C1 segment of cervical spinal cord (tissue), 14 donors: ENCODE measurements around the gene OR2V2.

Experiments
- DNase-seq, 14 donors: peaks; one replicate each; lab custom pipeline; 2025; lab: John Stamatoyannopoulos, UW

The OR2V2 gene

DNA sequence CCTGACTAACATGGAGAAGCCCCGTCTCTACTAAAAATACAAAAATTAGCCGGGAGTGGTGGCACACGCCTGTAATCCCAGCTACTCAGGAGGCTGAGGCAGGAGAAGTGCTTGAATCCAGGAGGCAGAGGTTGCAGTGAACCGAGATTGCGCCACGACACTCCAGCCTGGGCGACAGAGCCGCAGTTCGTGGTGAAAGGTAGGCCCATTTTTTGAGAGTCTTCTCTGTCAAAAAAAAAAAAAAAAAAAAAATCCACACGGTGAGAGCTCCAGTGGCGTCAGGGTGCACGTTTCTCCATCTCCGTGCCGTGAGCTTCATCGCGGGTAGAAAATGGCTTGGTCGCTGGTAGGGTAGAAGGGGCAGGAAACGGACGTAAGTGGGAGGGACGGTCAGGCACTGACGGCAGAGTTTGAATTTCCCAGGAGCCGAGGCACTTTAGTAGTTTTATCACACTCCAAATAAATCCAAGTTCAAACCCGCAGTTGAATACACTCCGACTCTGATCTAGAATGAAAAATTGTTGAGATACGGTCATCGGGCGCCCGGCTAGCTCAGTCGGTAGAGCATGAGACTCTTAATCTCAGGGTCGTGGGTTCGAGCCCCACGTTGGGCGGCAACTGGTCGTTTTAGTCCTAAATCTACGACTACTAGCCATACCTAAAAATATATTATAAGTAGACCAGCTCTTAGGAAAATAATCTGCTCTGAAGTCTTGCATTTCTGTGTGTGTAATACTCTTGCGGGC, 60.0 kb downstream of the OR2V2 start:
- DNase-seq, result no peak

DNA sequence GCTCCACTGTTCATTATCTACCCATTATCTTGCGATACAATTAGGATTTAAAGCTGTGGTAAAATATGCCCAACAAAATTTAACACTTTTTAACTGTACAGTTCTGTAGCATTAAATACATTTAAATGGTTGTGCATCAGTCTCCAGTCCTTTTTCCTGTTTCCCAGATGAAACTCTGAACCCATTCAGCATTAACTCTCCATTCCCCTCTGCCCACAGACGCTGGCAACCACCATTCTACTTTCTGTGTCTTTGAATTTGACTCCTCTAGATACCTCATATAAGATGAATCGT, 60.5 kb downstream of the OR2V2 start:
- no peak for DNase-seq
